Adrenal gland (tissue), 12 donors: ENCODE measurements around the gene KNSTRN. TPM values are rescaled to one million over a fixed set of nuclear protein-coding genes. Genes with fewer than 3 reads are reported as not detected.

ENCODE experiments used
- DNase-seq, 7 donors: peaks; one replicate each; pipeline ENCODE4 v3.0.0-alpha.2; 2019 to 2020
- H3K27ac ChIP-seq, 5 donors: fragments of 200-600 bp; sonication (generic) in 4 of 5; 1 replicate in 3 of 5; 2 replicates in 2 of 5; pipeline versions ENCODE4 v1.5.1 to v1.8.0; 2016 to 2020; ENCODE audit warnings: mild to moderate bottlenecking in 1 of 5
- H3K27me3 ChIP-seq: fragments of 200-600 bp; 2 replicates; pipeline ENCODE4 v1.8.0; 2021
- H3K36me3 ChIP-seq, 2 donors: fragments of 200-600 bp; replicated peaks in 1 of 2; 1 replicate in 1 of 2; 2 replicates in 1 of 2; pipeline versions ENCODE4 v1.5.1 to v1.8.0; 2018 to 2022
- H3K4me1 ChIP-seq, 2 donors: fragments of 200-600 bp; replicated peaks in 1 of 2; 1 replicate in 1 of 2; 2 replicates in 1 of 2; pipeline versions ENCODE4 v1.5.1 to v1.8.0; 2018 to 2021
- H3K4me3 ChIP-seq, 4 donors: fragments of 200-600 bp; sonication (generic) in 3 of 4; one replicate each; pipeline ENCODE4 v1.5.1; 2016 to 2018
- H3K9me3 ChIP-seq, 3 donors: fragments of 200-600 bp; sonication (generic) in 1 of 3; replicated peaks in 1 of 3; 1 replicate in 2 of 3; 2 replicates in 1 of 3; pipeline versions ENCODE4 v1.5.1 to v1.8.0; 2016 to 2021
- CTCF ChIP-seq, 6 experiments: fragments of 450-650 bp in 4 of 6; fragments of 200-600 bp in 2 of 6; sonication (generic) in 1 of 6; IDR thresholded peaks; 1 replicate in 5 of 6; 2 replicates in 1 of 6; pipeline versions ENCODE4 v1.5.1 to v1.8.0; 2016 to 2021; ENCODE audit warnings: antibody characterized with exemption in 6 of 6, mild to moderate bottlenecking in 2 of 6, moderate library complexity in 1 of 6
- POLR2A ChIP-seq, 2 donors: fragments of 450-650 bp; IDR thresholded peaks; one replicate each; pipeline ENCODE4 v1.6.1; 2017; ENCODE audit warnings: antibody characterized with exemption in 2 of 2, mild to moderate bottlenecking in 2 of 2, moderate library complexity in 1 of 2
- WGBS, 4 donors: extraction: QIAGEN DNeasy Blood & Tissue Kit in 2 of 4; methylation state at CpG; one replicate each; pipeline versions ENCODE4 v1.1.5 to v1.1.7; 2013 to 2017; 5-methylcytosine and 5-hydroxymethylcytosine counted together
- intact Hi-C, 2 donors: fragments of 100-400 bp; cut with DNase I; formaldehyde crosslinking; loops; one replicate each; pipeline versions ENCODE4 v1.14.1 to v1.15.0; 2022 to 2023
- polyA plus RNA-seq, 3 donors: library from polyadenylated mRNA; stranded (reverse); fragments of 200-250 nt in 2 of 3; fragments of 350-450 nt in 1 of 3; fragmentation: Illumina TruSeq in 1 of 3; extraction: RNeasy Lipid Tissue Mini Kit (QIAGEN cat#74804) in 1 of 3; gene quantifications; one replicate each; pipeline ENCODE4 v1.2.3, GENCODE V29; 2013 to 2014
- total RNA-seq, 9 donors: library from RNA; depleted of rRNA in 4 of 9; stranded (reverse); fragments of >200 nt in 4 of 9; fragments of 120-200 nt in 1 of 9; fragmentation: NEBNext Ultra II Directional in 1 of 9; extraction: Animal tissue kit (Norgen Biotek cat#: 25700) in 1 of 9; gene quantifications; one replicate each; pipeline versions ENCODE4 v1.1.0 to v1.2.4, GENCODE V29; 2013 to 2023
- donor health status: healthy with polysubstance abuse.
- donor health status: Bipolar disorder and iron deficiency.
- donor health status: DM: yes; HTN: yes; CAD: no.
- donor health status: DM: no; HTN: no; CAD: no.
- donor health status: DM: no; HTN: no; CAD: no.
- donor health status: DM: yes; HTN: yes; CAD: no.

KNSTRN gene
- total and polyA plus RNA-seq, 12 donors = 4.0 to 39.8 (median 10.4) TPM

GRCh38 chr15:40348474-40348870 is 34.0 kb upstream of the KNSTRN start:
- H3K4me3 ChIP-seq = no peak overlapping the region
- no peak overlapping the region for H3K27ac ChIP-seq
- H3K9me3 ChIP-seq = no peaks in the 10 kb centered on the region
- no peaks in the 10 kb centered on the region for H3K4me1 ChIP-seq
- DNase-seq = no peak
- intact Hi-C loops = no loop called here
- no peaks in the 10 kb centered on the region for H3K27me3 ChIP-seq
- WGBS, 4 donors = 82 to 95% (median 88%) methylated on average over 3 to 5 of the region's 5 CpGs
- TF ChIP-seq CTCF (IDR thresholded peaks at IDR 0.05) (no peak), POLR2A (IDR thresholded peaks at IDR 0.05) (no peak)
- H3K36me3 ChIP-seq = no peaks in the 10 kb centered on the region

GRCh38 chr15:40349163-40349562 is 33.4 kb upstream of the KNSTRN start:
- no peak for TF ChIP-seq POLR2A (IDR thresholded peaks at IDR 0.05)
- H3K36me3 ChIP-seq = no peaks in the 10 kb centered on the region
- DNase-seq = no peak
- no peaks in the 10 kb centered on the region for H3K9me3 ChIP-seq
- no peak overlapping the region for H3K4me3 ChIP-seq
- no peak overlapping the region for H3K27ac ChIP-seq
- no peaks in the 10 kb centered on the region for H3K27me3 ChIP-seq
- WGBS, 4 donors = 93 to 97% (median 96%) methylated on average over 5 of the region's 5 CpGs
- intact Hi-C loops = no loop called here
- peaks cover 0 to 4% of the 10 kb centered on the region in 2 donors for H3K4me1 ChIP-seq

- H3K27ac ChIP-seq = no peak overlapping the region
Observed at GRCh38 chr15:40352281-40352901, 30.1 kb upstream of the KNSTRN start.

GRCh38 chr15:40353697-40354096 is 28.8 kb upstream of the KNSTRN start:
- TF ChIP-seq POLR2A (IDR thresholded peaks at IDR 0.05) (no peak), CTCF (IDR thresholded peaks at IDR 0.05) (no peak)
- intact Hi-C loops = no loop called here
- Histone ChIP-seq H3K4me3 (no peak overlapping the region), H3K4me1 (peaks cover 5 to 15% of the 10 kb centered on the region in 2 donors), H3K9me3 (no peaks in the 10 kb centered on the region), H3K36me3 (no peaks in the 10 kb centered on the region), H3K27ac (no peak overlapping the region), H3K27me3 (no peaks in the 10 kb centered on the region)
- 48 to 78% (median 58%) methylated on average over 5 of the region's 5 CpGs for WGBS, 4 donors
- peak in 2 of 7 donors; percentile 40 to 41 for DNase-seq

More at GRCh38 chr15:40352281-40352901, 30.1 kb upstream of the KNSTRN start:
- 79 to 87% (median 83%) methylated on average over 7 of the region's 7 CpGs for WGBS, 4 donors
- no peaks in the 10 kb centered on the region for H3K9me3 ChIP-seq
- no peak for DNase-seq
- no peaks in the 10 kb centered on the region for H3K36me3 ChIP-seq
- TF ChIP-seq CTCF (IDR thresholded peaks at IDR 0.05) = no peak
- TF ChIP-seq POLR2A (IDR thresholded peaks at IDR 0.05) = no peak
- H3K27me3 ChIP-seq = no peaks in the 10 kb centered on the region
- peaks cover 0 to 6% of the 10 kb centered on the region in 2 donors for H3K4me1 ChIP-seq
- intact Hi-C loops = no loop called here
- H3K4me3 ChIP-seq = no peak overlapping the region
